Vagina (tissue), 2 donors: Measurements from ENCODE around the gene SKAP1.

Source experiments
- POLR2A ChIP-seq, 2 donors: fragments of 450-650 bp; IDR thresholded peaks; one replicate each; pipeline ENCODE4 v1.6.1; 2017; ENCODE audit warnings: antibody characterized with exemption in 2 of 2, mild to moderate bottlenecking in 2 of 2, moderate library complexity in 2 of 2
- POLR2AphosphoS5 ChIP-seq, 2 donors: sonication (generic); formaldehyde crosslinking; IDR thresholded peaks; one replicate each; pipeline ENCODE4 v1.9.0; 2017; ENCODE audit warnings: antibody characterized with exemption in 2 of 2, mild to moderate bottlenecking in 2 of 2, low read depth in 1 of 2; ENCODE audit not compliant: insufficient read depth in 1 of 2
- TF ChIP-seq, protein P1 (sequence below), 3 experiments: fragments of 450-650 bp in 2 of 3; fragments of 200-600 bp in 1 of 3; sonication (generic) in 1 of 3; IDR thresholded peaks; one replicate each; pipeline ENCODE4 v1.5.1; 2017 to 2019; ENCODE audit warnings: antibody characterized with exemption in 3 of 3, mild to moderate bottlenecking in 2 of 3, moderate library complexity in 2 of 3

DNA sequence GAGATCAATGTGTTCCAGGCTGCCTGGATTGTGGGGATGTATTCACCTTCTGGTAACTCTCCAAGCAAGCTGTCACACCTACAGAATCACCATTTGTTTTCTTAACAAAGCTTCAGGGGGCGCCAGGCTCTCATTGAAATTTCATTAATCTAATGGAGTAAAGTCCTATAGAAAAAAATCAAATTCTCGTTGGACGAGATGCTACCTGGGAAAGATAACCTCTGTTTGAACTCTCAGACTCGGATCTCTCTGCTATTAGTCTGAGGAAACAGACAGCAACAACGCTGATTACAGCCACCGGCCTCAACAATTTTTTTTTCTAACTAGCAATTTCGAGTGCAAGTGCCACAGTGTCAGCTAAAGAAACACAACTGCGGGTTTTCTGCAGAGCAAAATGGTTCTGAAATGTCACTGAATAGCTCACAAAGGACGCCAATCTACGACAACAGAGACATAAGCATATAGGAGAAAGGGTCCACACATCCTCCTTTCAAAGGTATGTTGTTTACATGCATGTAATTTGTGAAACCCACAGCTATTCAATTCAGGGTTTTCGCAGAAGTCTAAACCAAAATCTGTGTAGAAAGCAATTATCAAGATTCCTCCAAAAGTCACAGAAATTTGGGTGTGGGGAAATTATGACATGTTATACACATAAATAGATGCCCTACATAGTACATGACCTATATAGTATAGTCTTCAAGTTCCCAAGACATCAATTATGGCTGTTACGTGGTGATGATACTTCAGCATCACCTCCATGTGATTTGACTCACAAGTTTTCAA, 135.8 kb downstream of the SKAP1 start:
- TF ChIP-seq POLR2A (IDR thresholded peaks at IDR 0.05) (no peak), POLR2AphosphoS5 (IDR thresholded peaks at IDR 0.05; ENCODE audit: insufficient read depth in 1 of 2, low read depth in 1 of 2) (no peak)
- TF ChIP-seq, protein P1, sequence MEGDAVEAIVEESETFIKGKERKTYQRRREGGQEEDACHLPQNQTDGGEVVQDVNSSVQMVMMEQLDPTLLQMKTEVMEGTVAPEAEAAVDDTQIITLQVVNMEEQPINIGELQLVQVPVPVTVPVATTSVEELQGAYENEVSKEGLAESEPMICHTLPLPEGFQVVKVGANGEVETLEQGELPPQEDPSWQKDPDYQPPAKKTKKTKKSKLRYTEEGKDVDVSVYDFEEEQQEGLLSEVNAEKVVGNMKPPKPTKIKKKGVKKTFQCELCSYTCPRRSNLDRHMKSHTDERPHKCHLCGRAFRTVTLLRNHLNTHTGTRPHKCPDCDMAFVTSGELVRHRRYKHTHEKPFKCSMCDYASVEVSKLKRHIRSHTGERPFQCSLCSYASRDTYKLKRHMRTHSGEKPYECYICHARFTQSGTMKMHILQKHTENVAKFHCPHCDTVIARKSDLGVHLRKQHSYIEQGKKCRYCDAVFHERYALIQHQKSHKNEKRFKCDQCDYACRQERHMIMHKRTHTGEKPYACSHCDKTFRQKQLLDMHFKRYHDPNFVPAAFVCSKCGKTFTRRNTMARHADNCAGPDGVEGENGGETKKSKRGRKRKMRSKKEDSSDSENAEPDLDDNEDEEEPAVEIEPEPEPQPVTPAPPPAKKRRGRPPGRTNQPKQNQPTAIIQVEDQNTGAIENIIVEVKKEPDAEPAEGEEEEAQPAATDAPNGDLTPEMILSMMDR (IDR thresholded peaks at IDR 0.05) = no peak
